Forelimb muscle (tissue), 1 donor: Measurements from ENCODE around the gene OTUD6A. TPM values are rescaled to one million over a fixed set of nuclear protein-coding genes. Genes with fewer than 3 reads are reported as not detected.

Experiments
- DNase-seq: peaks from one replicate; pipeline ENCODE4 v3.0.0-alpha.2; 2013; ENCODE audit warnings: low read depth
- polyA plus RNA-seq: library from polyadenylated mRNA; unstranded; fragments of 120-200 nt; gene quantifications from one replicate; pipeline ENCODE4 v1.2.1, GENCODE V29; 2013; ENCODE audit not compliant: insufficient read length

OTUD6A gene
- not detected for polyA plus RNA-seq

GRCh38 chrX:70062076-70062475, at the start of gene OTUD6A:
Gene OTUD6A, plus strand, starts transcription at chrX:70062457. Its CDS starts 68 bp downstream, at chrX:70062525.
- DNase-seq = no peak

- DNase-seq = no peak
Observed at GRCh38 chrX:70012756-70013155, 49.5 kb upstream of the OTUD6A start.

GRCh38 chrX:70013466-70014381, 48.5 kb upstream of the OTUD6A start:
- DNase-seq = no peak

GRCh38 chrX:70016513-70016912, 45.7 kb upstream of the OTUD6A start:
- no peak for DNase-seq

GRCh38 chrX:70022616-70023015, 39.6 kb upstream of the OTUD6A start:
- DNase-seq = no peak

GRCh38 chrX:70025464-70025863, 36.8 kb upstream of the OTUD6A start:
- no peak for DNase-seq

GRCh38 chrX:70026112-70026850, 36.0 kb upstream of the OTUD6A start:
- DNase-seq = no peak

- no peak for DNase-seq
Observed at GRCh38 chrX:70026851-70027200, 35.4 kb upstream of the OTUD6A start.

GRCh38 chrX:70029863-70030262, 32.4 kb upstream of the OTUD6A start:
- no peak for DNase-seq

GRCh38 chrX:70030301-70030767, 31.9 kb upstream of the OTUD6A start:
- no peak for DNase-seq

GRCh38 chrX:70032792-70033191, 29.5 kb upstream of the OTUD6A start:
- DNase-seq = no peak

GRCh38 chrX:70033348-70034051, 28.8 kb upstream of the OTUD6A start:
- DNase-seq = no peak

- DNase-seq = no peak
Observed at GRCh38 chrX:70034646-70035045, 27.6 kb upstream of the OTUD6A start.

GRCh38 chrX:70038515-70038914, 23.7 kb upstream of the OTUD6A start:
- no peak for DNase-seq

- no peak for DNase-seq
Observed at GRCh38 chrX:70038951-70039350, 23.3 kb upstream of the OTUD6A start.

GRCh38 chrX:70039758-70040157, 22.5 kb upstream of the OTUD6A start:
- no peak for DNase-seq

GRCh38 chrX:70041993-70042392, 20.3 kb upstream of the OTUD6A start:
- no peak for DNase-seq

- no peak for DNase-seq
Observed at GRCh38 chrX:70042399-70043371, 19.6 kb upstream of the OTUD6A start.

GRCh38 chrX:70043685-70044084, 18.6 kb upstream of the OTUD6A start:
- DNase-seq = no peak

- DNase-seq = no peak
Observed at GRCh38 chrX:70044541-70045245, 17.6 kb upstream of the OTUD6A start.
